NCI-H1436 treated with DMSO at 0.1 percent for 48 hours (cell line): ENCODE results near the gene ULK2.

Experiments used
- DNase-seq: peaks from one replicate; lab custom pipeline; 2025; lab: John Stamatoyannopoulos, UW

ULK2 gene

DNA sequence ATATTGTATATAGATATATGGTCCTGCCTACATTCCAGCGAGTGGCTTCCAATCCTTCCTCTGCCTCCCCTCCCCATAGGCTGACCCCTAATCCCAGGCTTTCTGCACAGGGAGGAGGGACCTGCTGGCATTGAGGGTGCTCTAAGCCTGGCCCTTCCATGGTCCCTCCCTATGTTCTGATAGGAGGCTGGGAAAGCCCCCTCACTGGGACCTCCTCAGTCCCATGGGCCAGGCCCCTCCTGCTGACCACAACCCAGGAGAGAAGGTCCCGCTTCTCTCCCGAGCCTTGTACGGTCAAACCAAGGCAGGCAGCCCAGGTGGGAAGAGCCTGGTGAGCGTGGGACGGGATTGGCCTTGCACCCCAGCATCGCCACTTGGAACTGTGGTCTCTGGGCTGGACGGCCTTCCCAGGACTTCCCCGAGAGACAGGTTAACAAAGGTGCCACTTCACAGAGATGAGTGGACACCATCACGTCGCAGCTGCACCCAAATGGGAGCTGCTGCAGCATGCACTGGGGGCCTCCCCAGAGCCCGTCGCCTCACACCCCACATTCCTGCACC, 120.5 kb downstream of the ULK2 start:
- no peak for DNase-seq

DNA sequence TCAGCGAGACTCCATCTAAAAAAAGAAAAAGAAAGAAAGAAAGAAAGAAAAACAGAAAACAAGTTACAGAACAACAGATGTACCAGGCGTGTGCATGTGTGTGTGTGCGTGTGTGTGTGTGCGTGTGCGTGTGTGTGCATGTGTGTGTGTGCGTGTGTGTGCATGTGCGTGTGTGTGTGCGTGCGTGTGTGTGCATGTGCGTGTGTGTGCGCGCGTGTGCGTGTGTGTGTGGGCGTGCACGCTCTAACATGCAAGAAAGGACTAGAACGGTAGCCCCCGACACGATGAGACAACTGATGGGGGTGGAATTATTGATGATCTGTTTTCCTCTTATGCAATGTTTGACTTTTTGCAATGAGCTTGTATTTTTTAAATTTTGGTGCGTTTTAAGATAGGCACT, 121.2 kb downstream of the ULK2 start:
- DNase-seq: no peak

DNA sequence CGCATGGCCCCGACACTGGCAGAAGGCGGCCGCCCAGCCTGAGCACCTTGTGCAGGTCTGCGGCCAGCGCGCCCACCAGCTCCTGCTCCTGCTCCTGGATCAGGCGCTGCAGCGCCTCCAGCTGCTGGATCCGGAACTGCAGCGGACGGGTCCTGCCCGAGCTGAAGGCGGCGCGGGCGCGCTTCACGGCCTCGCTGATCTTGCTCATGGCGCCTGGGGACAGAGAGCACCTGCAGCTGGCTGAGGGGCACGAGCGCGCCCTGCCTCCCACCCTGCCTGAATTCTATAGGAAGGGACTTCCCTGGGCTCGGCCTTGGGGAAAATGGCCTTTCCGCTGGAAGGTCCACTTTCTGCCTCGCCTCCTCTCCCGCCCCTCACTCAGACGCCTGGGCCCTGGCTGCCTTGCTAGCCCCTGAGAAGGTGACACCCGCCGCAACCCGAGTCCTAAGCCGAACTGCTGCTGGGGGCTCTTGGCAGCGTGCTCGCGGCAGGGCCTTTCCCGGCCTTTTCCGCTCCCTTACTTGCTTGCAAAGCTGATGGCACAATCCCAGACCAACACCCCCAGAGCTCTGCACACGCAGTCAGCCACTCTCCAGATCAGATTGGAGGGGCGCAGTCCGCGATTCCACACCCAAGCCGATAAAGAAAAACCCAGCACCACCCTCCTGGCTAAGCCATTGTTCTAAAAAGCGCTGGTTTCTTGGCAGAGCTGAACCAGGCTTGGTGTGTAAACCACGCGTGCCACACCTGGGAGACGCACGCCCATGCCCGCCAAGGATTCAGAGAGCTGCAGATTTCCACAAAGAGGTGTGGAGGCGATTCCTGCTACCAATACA, 122.6 kb downstream of the ULK2 start:
- peak; percentile 78 for DNase-seq

DNA sequence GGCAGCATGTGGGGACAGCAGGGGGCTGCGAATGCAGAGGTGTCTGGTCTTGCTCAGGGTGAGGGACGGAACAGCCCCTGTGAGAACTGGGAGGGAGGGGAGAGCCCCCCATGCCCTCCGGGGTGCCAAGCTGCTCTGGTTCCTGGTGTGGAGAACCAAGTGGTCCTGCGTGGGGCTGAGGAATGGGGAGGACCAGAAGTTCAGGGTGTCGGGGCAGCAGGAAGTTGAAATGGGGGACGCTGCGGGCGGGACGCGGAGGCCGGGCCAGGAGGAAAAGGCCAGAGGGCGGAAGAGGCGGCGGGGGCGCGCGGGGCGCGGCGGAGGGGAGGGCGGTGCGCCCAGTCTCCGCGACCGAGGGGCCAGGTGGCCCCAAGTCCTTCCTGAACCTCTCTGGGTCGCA, 123.2 kb downstream of the ULK2 start:
- DNase-seq: no peak

DNA sequence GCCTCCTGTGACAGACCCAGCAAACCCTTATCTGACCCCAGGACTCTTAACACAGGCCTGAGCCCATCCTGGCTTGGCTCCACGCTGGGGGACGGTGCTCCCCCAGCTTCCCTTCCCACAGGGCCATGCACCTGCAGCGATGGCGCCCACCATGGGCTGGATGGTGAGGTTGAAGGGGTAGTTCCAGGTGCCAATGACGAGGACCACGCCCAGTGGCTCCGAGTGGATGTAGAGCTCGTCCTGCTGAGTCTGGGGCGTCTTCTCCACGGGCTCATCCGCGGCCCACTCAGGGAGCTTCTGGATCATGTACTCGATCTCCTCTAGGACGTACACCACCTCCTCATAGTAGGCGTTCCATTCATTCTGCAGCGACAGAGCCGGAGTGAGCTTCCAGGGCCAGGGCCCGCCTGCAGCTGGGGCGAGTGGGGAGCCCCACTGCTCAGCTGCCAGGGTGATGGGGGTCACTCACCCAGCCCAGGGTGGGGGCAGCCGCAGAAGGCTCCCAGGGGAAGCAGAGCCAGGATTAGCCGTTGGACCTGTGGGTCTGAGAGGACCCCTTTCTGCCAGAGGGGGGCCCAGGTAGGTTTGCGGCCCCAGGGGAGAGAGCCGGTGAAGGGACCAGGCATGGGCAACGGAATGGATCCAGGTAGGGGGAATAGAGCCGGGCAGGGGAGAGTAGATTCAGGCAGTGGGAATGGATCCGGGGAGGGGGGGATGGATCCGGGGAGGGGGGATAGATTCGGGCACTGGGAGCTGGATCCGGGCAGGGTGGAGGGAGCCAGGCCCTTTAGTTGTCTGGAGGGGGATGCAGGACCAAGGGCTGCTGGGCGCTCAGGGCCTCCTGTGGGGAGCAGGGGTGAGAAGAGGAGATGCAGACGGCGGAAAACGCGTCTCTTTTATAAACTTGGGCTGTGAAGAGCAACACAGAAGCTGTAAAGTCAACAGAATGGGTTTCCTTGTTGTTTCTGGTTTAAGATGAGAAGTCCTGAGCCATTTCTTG, 124.3 kb downstream of the ULK2 start:
- DNase-seq: no peak

DNA sequence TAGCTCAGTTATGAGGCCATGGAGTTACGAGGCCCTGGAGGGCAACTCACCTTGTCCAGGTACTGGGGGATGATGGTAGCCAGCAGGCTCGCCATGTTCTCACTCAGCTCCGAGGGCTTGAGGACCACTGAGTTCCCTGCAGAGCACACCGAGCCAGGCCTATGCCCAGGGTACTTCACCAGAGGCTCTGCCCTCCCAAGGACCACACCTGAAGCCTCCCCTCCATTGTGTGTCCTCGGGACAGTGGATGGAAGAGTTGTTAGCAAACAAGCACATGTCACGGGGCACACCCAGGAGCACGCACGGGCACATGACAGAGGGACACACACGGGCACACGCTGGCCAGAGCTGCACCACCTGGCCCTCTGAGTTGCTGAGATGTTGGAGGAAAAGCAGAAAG, 125.2 kb downstream of the ULK2 start:
- no peak for DNase-seq

DNA sequence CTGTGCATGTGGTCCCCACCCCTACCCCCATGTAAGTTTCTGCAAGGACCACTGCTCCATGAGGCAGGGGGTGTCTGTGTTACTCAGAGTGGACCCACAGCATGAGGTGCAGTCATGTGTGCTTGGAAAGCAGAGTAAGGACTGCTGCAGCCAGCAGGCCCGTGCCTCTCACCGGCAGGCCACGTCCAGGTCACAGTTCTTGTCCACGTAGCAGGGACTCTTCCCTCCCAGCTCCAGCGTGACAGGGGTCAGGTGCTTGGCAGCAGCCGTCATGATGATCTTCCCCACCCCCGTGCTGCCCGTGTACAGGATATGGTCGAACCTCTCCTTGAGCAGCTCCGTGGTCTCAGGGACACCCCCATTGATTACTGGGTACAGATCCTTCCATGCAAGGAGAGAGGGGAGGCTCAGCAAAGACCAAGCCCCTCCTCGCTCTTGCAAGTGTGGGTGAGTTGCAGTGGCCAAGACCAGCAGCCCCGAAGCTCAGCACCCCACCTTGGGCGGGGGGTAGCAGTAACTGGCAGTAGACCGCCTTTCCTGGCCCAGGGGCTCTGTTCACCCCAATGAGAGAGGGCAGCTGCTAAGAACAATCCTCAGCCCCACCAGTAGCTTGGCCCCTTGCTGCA, 125.8 kb downstream of the ULK2 start:
- no peak for DNase-seq

DNA sequence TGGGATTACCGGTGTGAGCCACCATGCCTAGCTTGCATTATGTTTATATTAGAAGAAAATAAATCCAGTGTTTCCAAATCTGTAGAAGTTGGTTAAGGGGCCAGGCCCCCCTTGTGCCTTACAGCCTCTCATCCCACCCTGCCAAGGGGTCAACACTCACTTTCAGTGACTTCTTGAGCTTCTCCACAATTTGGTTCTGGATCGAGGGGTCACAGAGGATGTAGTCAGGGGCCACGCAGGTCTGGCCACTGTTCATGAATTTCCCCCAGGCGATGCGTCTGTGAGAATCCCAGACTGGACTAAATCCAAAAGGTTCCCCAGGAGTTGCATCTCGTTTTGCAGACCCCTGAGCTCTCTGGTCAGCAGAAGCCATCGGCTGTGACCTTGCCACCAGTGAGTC, 126.8 kb downstream of the ULK2 start:
- DNase-seq: no peak

DNA sequence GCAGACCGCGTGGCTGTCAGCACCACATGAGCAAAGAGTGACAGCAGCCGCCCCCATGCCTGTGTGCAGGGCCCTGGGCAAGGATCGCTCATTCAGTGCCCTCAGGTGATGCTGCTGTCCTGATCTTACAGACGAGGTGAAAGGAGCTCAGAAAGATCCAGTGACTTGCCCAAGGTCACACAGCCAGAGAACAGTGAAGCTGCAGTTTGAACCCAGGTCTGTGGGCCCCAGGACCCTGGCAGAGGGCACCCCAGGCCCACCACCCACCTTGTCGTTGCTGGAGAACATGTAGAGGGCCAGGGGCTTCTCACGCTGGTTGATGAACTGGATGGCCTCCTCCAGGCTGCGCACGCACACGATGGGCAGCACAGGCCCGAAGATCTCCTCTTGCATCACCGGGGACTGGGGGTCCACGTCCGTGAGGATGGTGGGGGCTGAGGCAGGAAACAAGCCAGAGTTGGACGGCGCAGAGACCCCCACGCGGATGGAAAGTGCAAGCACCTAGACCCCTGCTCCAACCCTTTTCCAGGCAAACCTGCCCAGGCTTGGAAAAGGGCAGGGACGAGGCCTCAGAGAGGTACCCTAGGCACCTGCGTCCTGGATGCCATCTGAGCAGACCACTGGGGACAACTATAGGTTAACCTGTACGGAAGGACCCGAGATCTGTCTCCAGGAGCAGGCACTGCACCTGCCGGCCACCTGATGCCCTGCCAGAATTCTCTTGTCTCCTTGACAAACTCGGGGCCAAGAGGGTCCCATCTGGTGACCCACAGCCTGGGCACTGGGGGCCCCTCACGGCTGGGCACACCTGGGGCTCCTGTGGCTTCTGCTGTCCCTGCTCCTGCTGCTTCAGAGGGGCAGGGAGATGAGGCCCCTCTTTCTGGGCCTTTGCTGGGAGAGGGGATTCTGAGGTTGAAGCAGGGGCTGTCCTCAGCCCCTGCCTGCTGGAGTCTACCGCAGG, 128.2 kb downstream of the ULK2 start:
- DNase-seq: no peak

DNA sequence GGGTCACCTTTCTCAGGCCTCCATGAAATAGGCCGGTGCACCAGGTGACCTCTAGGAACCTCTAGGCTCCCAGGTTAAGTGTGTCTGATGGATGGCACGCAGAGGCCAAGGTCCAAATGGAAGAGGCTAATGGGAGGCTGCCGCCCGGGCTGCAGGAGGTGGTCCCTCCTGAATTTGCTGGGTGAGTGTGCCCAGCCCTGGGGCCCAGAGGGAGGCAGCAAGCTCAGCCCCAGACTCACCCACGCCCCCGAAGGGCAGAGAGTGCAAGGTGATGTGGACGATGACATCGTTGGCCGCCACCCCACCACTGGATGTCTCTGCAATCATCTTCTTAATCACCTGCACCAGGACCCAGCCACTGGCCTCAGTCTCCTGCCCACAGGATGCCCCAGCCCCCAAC, 129.0 kb downstream of the ULK2 start:
- no peak for DNase-seq

DNA sequence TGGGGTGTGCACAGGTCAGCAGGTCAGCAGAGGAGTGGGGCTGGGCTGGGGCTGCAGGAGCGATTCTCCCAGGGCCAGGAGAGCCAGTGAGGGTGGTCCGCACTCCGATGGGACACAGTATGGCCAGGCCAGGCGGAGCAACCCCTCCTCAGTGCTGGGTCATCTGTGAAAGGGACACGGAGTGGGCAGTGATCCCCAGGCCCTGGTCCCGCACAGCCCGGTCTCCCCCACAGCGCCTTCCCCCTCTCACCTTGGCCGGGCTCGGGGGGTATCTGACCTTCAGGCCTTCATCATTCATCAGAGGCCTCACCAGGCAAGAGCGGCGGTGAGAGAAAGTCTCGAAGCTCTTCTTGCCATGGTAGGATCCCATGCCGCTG, 129.7 kb downstream of the ULK2 start:
- DNase-seq: no peak

DNA sequence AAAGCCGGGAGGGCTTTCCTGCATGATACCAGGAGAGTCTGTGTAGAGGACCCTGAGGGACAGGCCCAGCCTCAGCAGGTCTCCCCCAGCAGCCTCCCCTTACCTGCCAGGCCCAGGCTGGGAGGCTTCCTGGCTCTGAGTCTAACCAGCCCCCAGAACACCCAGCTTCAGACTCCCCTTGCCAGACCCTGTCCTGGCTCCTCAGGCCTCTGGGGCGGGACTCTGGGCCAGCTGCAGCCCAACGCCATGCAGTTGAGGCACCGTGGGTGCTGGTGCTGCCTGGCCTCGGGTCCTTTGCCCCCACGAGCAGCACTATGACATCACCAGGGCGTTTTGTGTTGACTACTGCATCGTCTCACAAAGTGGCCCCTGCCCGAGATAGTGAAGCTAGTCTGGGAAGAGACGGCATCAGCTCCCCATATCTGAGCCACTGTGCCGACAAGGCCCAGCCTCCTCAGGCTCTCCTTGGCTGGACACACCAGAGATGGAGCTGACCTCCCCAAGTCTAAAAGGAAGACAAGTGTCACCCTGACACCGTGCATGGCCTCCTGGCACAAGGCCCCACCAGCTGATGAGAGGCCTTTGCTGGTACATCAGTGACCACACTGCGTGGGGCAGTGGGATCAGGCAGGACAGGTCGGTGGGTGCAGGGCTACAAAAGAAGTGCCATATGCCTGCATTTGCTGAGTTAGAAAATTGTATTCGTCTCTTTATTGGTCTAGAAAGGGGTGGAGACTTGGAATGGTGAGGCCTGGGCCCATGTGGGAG, 130.2 kb downstream of the ULK2 start:
- DNase-seq: no peak

DNA sequence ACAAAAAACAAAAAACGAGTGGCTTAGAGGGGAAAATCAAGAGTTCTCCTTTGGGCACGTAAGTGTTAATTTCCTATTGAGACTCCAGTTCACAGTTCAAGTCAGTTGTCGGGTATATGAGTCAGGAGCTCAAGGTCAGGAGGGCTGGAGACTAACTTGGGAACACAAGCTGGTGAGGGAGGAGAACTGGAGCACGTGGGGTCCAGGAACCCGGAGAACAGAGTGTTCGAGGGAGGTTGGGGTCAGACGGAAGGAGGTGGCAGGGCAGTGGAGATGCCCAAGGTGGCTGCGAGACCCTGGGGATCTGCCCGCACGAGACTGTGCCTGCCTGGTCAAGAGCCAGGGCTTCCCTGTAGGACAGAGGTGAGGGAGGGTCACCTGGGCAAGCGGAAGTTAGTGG, 131.7 kb downstream of the ULK2 start:
- DNase-seq: no peak

DNA sequence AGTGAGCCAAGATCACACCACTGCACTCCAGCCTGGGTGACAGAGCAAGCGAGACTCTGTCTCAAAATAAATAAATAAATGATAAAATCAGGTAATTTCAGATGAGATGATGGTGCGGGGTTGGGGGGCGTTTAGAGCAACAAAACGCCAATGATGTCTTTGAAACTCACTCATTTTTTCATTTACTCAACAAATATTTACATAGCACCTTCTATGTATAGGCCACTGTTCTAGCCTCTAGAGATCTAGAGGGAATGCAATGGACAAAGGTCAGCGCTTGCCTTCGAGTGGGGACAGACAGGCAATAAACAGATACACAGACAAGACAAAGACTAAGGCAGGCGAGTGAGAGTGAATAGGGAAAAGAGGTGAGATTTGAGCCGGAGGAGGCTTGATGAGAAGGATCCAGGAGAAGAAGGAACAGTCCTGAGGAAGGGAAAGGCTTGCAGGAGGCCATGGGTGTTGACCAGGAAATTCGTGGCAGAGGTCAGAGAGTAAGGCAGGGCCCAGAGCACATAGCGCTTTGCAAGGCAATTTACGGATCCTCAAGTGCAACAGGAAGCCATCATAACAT, 133.7 kb downstream of the ULK2 start:
- DNase-seq: no peak

DNA sequence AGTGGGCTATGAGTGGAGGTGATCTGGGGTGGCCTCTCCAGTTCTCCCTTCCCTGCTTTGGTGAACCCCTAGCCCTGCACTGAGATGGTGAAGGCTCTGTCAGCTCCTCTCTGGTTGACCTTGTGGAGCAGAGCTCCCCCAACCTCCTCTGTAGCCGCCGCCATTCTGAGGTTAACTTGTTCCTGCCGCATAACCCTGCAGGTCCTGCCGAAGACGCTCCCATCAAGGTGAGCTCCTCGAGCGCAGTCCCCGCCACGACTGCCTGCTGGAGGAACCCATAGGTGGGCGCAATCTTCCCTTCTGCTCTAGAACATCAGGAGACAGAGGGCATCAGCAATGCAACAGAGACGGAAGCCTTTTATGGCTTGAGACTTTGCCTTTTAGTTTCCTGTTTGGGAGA, 136.1 kb downstream of the ULK2 start:
- no peak for DNase-seq

DNA sequence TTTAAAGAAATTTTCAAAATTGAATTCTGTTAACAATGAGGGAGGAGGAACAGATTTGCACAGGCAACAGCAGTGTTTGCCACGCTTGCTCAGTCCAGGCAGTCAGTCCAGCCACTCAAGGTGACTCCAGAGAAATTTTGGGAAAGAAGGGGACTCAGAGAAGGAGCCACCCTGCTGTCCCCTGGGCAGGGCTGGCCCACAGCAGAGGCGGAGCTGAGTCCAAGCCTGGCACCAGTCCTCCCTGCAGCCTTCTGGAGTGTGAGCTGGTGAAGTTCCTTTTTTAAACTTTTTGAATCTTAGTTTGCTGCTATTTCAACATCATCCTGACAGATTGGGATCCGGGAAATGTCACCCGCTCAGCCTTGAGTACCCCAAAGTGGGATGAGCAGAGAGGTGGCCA, 136.9 kb downstream of the ULK2 start:
- no peak for DNase-seq

DNA sequence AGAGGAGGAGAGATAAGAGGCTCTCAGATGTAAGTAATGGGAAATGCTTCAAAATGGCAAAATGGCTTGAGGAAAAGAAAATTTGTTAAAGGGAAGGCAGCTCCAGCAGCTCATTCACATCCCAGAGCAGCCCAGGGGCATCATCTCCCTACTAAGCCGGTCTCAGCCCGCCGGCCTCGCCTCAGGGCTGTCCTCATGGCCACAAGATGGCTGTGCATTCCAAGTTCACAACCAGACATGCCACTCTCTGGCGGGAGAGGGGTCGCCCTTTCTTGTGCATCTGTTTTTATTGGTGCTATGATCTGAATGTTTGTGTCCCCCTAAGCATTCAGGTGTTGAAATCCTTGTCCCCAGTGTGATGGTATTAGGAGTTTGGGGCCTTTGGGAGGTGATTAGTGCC, 137.8 kb downstream of the ULK2 start:
- no peak for DNase-seq

DNA sequence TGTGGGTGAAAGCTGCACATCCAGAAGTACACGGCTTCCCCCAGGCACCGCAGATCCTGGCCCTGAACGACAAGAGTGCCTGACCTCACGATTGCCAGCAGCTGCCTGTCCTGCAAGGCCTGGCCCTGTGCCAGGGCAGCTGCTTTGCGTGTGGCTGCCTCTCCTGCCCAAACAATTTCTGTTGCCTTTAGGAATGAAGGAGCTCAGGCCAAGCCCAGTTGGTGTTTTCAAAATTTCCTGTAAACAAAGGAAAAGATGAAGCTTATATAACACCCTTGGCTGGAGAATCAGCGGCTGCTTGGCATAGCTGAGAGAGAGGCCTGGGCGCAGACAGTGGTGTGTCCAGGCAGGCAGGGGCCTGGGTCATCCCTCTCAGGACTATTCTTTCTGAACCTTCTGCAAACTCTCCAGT, 139.6 kb downstream of the ULK2 start:
- DNase-seq: no peak

DNA sequence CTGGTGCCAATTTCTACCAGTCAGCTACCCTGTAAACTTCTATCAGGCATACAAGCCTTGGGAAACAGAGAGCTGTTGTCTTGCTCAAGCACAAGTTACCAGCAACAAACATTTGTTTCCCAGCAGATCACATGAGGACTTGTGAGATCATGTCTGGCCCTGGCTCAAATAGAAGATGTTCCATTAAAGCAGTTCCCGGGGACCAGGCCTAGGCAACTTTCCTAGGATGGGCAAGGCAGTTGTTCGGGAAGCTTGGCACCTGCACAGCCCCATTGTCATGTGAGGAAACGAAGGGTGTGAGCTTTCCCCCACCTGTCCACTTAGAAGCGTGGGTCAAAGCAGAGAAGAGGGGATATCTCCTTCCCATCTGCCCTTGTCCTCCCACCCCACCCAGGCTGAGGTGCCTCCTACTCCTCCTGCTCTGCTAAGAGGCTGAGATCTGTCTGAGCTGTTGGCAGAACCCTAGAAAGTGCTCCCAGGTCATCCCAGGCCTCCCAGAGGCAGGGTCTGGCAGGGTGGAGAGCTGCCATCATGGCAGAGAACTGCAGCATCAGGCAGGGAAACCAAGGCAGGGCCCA, 140.1 kb downstream of the ULK2 start:
- no peak for DNase-seq
